ENCODE results near the gene NLGN1.

Gene NLGN1

GRCh38 chr3:174023421-174023820 lies 625.9 kb downstream of the NLGN1 start:
- Histone ChIP-seq H2BK120ac (ENCODE audit: insufficient read depth, low read length, poor library complexity) (no peak overlapping the region), H4K12ac (ENCODE audit: low read depth, low read length) (no peak overlapping the region), H3K4me2 (ENCODE audit: low read length) (no peak overlapping the region), H3K4me3 (ENCODE audit: low read depth, low read length) (no peak overlapping the region), H3K27ac (ENCODE audit: low read depth, low read length) (no peak overlapping the region), H3K79me1 (ENCODE audit: low read length) (no peaks in the 10 kb centered on the region), H4K91ac (ENCODE audit: low read depth, low read length) (no peak overlapping the region), H3K36me3 (ENCODE audit: control insufficient read depth in 1 of 2, insufficient read depth in 2 of 2, low read length in 2 of 2) (no peaks in the 10 kb centered on the region), H2BK12ac (ENCODE audit: low read length) (no peak overlapping the region), H3K14ac (ENCODE audit: low read length) (no peak overlapping the region), H3K27me3 (ENCODE audit: insufficient read depth, low read length) (no peaks in the 10 kb centered on the region), H2AK5ac (ENCODE audit: low read length) (no peak overlapping the region), H3K4ac (ENCODE audit: low read depth, low read length) (no peak overlapping the region), H3K4me1 (ENCODE audit: control insufficient read depth in 1 of 2, insufficient read depth in 2 of 2, low read length in 2 of 2) (no peaks in the 10 kb centered on the region), H4K8ac (ENCODE audit: low read depth, low read length) (no peak overlapping the region), H3K9ac (ENCODE audit: low read length) (no peak overlapping the region), H3K18ac (ENCODE audit: low read length) (no peak overlapping the region), H3K79me2 (ENCODE audit: control insufficient read depth, insufficient read depth, low read length, poor library complexity) (no peaks in the 10 kb centered on the region), H3K9me3 (ENCODE audit: insufficient read depth, low read depth, low read length) (no peaks in the 10 kb centered on the region), H2BK5ac (ENCODE audit: low read depth, low read length, poor library complexity) (no peak overlapping the region), H2AFZ (ENCODE audit: insufficient read depth, low read length, poor library complexity) (no peak overlapping the region), H3K23ac (ENCODE audit: low read length) (no peak overlapping the region)
- no peak for DNase-seq
- no CpG with 5 or more reads among the region's 4 CpGs for WGBS (ENCODE audit: extremely low coverage, insufficient coverage, insufficient read length)

- Histone ChIP-seq H2AK5ac (ENCODE audit: low read length) (no peak overlapping the region), H3K36me3 (ENCODE audit: control insufficient read depth in 1 of 2, insufficient read depth in 2 of 2, low read length in 2 of 2) (no peaks in the 10 kb centered on the region)
- no CpG with 5 or more reads among the region's 2 CpGs for WGBS (ENCODE audit: extremely low coverage, insufficient coverage, insufficient read length)
These were observed 631.1 kb downstream of the NLGN1 start for GRCh38 chr3:174028673-174029072.

GRCh38 chr3:174035328-174035886 lies 637.9 kb downstream of the NLGN1 start:
- Histone ChIP-seq H4K8ac (ENCODE audit: low read depth, low read length) (no peak overlapping the region), H3K4ac (ENCODE audit: low read depth, low read length) (no peak overlapping the region), H4K91ac (ENCODE audit: low read depth, low read length) (no peak overlapping the region), H4K12ac (ENCODE audit: low read depth, low read length) (no peak overlapping the region), H3K79me1 (ENCODE audit: low read length) (no peaks in the 10 kb centered on the region), H3K4me2 (ENCODE audit: low read length) (no peak overlapping the region), H3K9me3 (ENCODE audit: insufficient read depth, low read depth, low read length) (no peaks in the 10 kb centered on the region), H3K27ac (ENCODE audit: low read depth, low read length) (no peak overlapping the region), H2BK5ac (ENCODE audit: low read depth, low read length, poor library complexity) (no peak overlapping the region), H2AK5ac (ENCODE audit: low read length) (no peak overlapping the region), H3K14ac (ENCODE audit: low read length) (no peak overlapping the region), H3K36me3 (ENCODE audit: control insufficient read depth in 1 of 2, insufficient read depth in 2 of 2, low read length in 2 of 2) (no peaks in the 10 kb centered on the region), H3K18ac (ENCODE audit: low read length) (no peak overlapping the region), H3K23ac (ENCODE audit: low read length) (no peak overlapping the region), H3K4me3 (ENCODE audit: low read depth, low read length) (no peak overlapping the region), H3K9ac (ENCODE audit: low read length) (no peak overlapping the region), H2BK120ac (ENCODE audit: insufficient read depth, low read length, poor library complexity) (no peak overlapping the region), H2BK12ac (ENCODE audit: low read length) (no peak overlapping the region), H2AFZ (ENCODE audit: insufficient read depth, low read length, poor library complexity) (no peak overlapping the region), H3K4me1 (ENCODE audit: control insufficient read depth in 1 of 2, insufficient read depth in 2 of 2, low read length in 2 of 2) (no peaks in the 10 kb centered on the region), H3K27me3 (ENCODE audit: insufficient read depth, low read length) (no peaks in the 10 kb centered on the region), H3K79me2 (ENCODE audit: control insufficient read depth, insufficient read depth, low read length, poor library complexity) (no peaks in the 10 kb centered on the region)
- DNase-seq: no peak
- no CpG with 5 or more reads among the region's 4 CpGs for WGBS (ENCODE audit: extremely low coverage, insufficient coverage, insufficient read length)

More at GRCh38 chr3:174028673-174029072, 631.1 kb downstream of the NLGN1 start:
- Histone ChIP-seq H3K4me3 (ENCODE audit: low read depth, low read length) (no peak overlapping the region), H2AFZ (ENCODE audit: insufficient read depth, low read length, poor library complexity) (no peak overlapping the region), H3K14ac (ENCODE audit: low read length) (no peak overlapping the region), H3K9ac (ENCODE audit: low read length) (no peak overlapping the region), H2BK120ac (ENCODE audit: insufficient read depth, low read length, poor library complexity) (no peak overlapping the region), H3K9me3 (ENCODE audit: insufficient read depth, low read depth, low read length) (peaks cover 5% of the 10 kb centered on the region), H4K12ac (ENCODE audit: low read depth, low read length) (no peak overlapping the region), H3K27ac (ENCODE audit: low read depth, low read length) (no peak overlapping the region), H3K23ac (ENCODE audit: low read length) (no peak overlapping the region), H3K18ac (ENCODE audit: low read length) (no peak overlapping the region), H4K91ac (ENCODE audit: low read depth, low read length) (no peak overlapping the region), H2BK5ac (ENCODE audit: low read depth, low read length, poor library complexity) (no peak overlapping the region), H3K4ac (ENCODE audit: low read depth, low read length) (no peak overlapping the region), H3K4me1 (ENCODE audit: control insufficient read depth in 1 of 2, insufficient read depth in 2 of 2, low read length in 2 of 2) (no peaks in the 10 kb centered on the region), H3K27me3 (ENCODE audit: insufficient read depth, low read length) (no peaks in the 10 kb centered on the region), H3K79me2 (ENCODE audit: control insufficient read depth, insufficient read depth, low read length, poor library complexity) (no peaks in the 10 kb centered on the region), H3K79me1 (ENCODE audit: low read length) (no peaks in the 10 kb centered on the region), H3K4me2 (ENCODE audit: low read length) (no peak overlapping the region), H4K8ac (ENCODE audit: low read depth, low read length) (no peak overlapping the region), H2BK12ac (ENCODE audit: low read length) (no peak overlapping the region)
- DNase-seq: no peak

GRCh38 chr3:174046311-174046710 lies 648.8 kb downstream of the NLGN1 start:
- Histone ChIP-seq H2BK120ac (ENCODE audit: insufficient read depth, low read length, poor library complexity) (no peak overlapping the region), H3K4ac (ENCODE audit: low read depth, low read length) (no peak overlapping the region), H3K9me3 (ENCODE audit: insufficient read depth, low read depth, low read length) (no peaks in the 10 kb centered on the region), H2BK12ac (ENCODE audit: low read length) (no peak overlapping the region), H2AK5ac (ENCODE audit: low read length) (no peak overlapping the region), H3K36me3 (ENCODE audit: control insufficient read depth in 1 of 2, insufficient read depth in 2 of 2, low read length in 2 of 2) (no peaks in the 10 kb centered on the region), H3K4me3 (ENCODE audit: low read depth, low read length) (no peak overlapping the region), H3K9ac (ENCODE audit: low read length) (no peak overlapping the region), H3K27ac (ENCODE audit: low read depth, low read length) (no peak overlapping the region), H3K4me1 (ENCODE audit: control insufficient read depth in 1 of 2, insufficient read depth in 2 of 2, low read length in 2 of 2) (no peaks in the 10 kb centered on the region), H2AFZ (ENCODE audit: insufficient read depth, low read length, poor library complexity) (no peak overlapping the region), H2BK5ac (ENCODE audit: low read depth, low read length, poor library complexity) (no peak overlapping the region), H3K4me2 (ENCODE audit: low read length) (no peak overlapping the region), H3K14ac (ENCODE audit: low read length) (no peak overlapping the region), H3K23ac (ENCODE audit: low read length) (no peak overlapping the region), H3K27me3 (ENCODE audit: insufficient read depth, low read length) (no peaks in the 10 kb centered on the region), H4K91ac (ENCODE audit: low read depth, low read length) (no peak overlapping the region), H4K8ac (ENCODE audit: low read depth, low read length) (no peak overlapping the region), H3K79me1 (ENCODE audit: low read length) (no peaks in the 10 kb centered on the region), H3K79me2 (ENCODE audit: control insufficient read depth, insufficient read depth, low read length, poor library complexity) (no peaks in the 10 kb centered on the region), H4K12ac (ENCODE audit: low read depth, low read length) (no peak overlapping the region), H3K18ac (ENCODE audit: low read length) (no peak overlapping the region)
- DNase-seq: no peak
